Measurements from ENCODE around the gene UBA1. TPM values are rescaled to one million over a fixed set of nuclear protein-coding genes. Genes with fewer than 3 reads are reported as not detected.

UBA1 gene
- total RNA-seq, 1 experiment from 2014 or later = 169 TPM

DNA sequence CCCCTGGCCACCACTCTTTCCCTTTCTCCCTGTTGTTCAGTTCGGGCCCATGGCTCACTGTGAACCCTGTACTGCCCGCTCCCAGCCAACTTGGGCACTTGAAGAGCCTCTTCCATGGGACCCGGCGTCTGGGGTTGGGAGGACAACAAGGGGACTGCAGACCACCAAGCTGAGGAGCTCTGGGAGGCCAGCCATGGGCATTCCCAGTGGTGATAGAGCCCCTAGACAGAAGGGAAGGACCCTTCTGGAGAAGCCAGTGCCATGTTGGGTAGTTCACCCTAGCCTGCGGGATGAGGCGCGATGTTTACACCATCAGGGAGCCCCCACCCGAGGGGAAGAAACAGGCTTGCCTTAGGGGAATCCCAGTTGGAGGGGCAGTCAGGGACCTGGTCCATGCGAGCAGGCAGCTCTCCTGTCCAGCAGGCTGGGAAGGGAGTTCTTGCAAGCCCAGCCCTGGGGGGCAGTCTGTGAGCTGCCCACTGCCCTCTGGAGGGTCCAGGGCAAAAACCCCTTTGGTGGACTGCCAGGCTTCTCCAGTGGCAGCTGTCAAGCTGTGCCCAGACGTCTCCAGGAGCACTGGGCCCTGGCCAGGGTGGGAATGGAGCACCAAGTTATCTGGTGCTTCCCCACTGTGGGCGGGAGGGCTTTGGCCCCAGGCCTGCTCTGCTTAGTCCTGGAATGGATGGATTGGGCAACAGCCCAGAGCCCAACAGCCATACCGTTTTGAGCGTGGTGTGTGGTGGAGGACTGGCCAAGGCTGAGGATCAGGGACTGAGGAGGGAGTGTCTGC lies 23.7 kb upstream of the UBA1 start:
- no peak for DNase-seq (ENCODE audit: low spot score)

DNA sequence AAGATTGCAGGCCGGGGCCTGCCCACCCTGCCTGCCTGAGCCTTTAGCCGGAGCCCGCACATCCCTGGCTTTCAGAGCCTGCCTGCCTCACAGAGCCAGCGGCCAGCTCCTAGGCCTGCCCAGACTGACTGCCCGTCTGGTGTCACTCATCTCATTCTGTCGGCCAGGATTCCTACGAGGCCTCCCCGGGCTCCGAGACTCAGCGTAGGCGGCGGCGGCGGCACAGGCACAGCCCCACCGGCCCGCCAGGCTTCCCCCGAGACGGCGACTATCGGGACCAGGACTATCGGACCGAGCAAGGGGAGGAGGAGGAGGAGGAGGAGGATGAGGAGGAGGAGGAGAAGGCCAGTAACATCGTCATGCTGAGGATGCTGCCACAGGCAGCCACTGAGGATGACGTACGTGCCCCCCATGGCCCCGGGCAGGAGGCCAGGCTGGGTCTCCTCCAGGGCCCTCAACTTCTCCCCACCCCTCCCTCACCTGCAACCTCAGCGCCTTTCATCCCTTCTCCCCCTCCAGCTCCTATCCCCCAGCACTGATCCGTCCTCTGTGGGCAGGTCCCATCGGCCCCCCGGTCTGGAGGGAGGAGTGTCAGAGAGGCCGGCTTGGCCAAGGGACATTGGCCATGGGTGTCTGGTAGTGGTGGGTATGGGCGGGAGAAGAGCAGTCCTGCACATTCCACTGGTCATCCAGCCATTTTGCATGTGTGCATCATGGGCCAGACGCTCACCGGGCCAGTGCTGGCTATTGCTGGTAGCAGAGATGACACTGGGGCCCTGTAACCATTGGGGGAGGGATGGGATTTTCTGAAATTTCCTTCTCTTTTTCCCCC lies 22.6 kb upstream of the UBA1 start:
- no peak for DNase-seq (ENCODE audit: low spot score)

GRCh38 chrX:47171996-47172395 lies 21.6 kb upstream of the UBA1 start:
- no peak for DNase-seq (ENCODE audit: low spot score)

GRCh38 chrX:47172549-47172948 lies 21.1 kb upstream of the UBA1 start:
- no peak for DNase-seq (ENCODE audit: low spot score)

- no peak for DNase-seq (ENCODE audit: low spot score)
Observed at GRCh38 chrX:47172971-47173792, 20.4 kb upstream of the UBA1 start.

DNA sequence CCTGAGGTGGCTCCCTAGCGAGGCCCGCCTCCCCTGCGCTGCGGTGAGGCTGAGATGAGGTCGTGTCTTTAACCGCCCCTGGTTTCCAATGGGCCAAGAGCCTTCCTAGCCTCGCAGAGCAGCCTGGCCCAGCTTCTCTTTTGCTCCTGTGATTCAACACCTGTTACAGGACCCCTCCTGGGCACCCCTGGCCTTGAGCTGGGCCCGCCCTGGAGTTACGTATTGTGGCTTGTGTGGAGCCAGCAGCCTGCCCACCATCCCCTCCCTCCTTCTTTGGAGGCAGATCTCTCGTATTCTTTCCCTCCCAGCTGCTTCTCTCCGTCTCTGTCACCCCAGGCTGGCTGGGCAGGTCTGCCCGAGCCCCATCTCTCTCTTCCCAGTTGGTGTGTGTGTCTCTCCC lies 19.3 kb upstream of the UBA1 start:
- no peak for DNase-seq (ENCODE audit: low spot score)

GRCh38 chrX:47174846-47175587 lies 18.6 kb upstream of the UBA1 start:
- DNase-seq (ENCODE audit: low spot score) = no peak

DNA sequence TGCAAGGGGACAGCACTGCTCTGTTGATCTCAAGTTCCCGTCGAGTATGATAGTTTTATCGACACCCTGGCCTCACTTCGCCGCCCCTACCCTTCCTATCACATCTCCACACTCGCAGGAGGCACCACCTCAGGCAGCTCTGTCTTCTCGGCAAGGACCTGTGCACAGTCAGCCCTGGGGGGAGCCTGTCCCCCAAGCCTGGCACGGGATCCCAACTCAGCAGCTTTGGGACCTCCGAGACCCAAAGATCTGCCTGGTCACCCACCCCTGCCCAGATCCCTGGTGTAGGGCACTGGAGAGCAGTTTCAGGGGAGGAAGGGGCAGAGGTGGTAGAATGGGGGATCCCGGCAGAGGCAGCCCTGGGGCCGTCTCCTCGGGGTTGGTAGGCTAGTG lies 18.0 kb upstream of the UBA1 start:
- no peak for DNase-seq (ENCODE audit: low spot score)

- DNase-seq (ENCODE audit: low spot score) = no peak
Observed at GRCh38 chrX:47176101-47176740, 17.4 kb upstream of the UBA1 start.

DNA sequence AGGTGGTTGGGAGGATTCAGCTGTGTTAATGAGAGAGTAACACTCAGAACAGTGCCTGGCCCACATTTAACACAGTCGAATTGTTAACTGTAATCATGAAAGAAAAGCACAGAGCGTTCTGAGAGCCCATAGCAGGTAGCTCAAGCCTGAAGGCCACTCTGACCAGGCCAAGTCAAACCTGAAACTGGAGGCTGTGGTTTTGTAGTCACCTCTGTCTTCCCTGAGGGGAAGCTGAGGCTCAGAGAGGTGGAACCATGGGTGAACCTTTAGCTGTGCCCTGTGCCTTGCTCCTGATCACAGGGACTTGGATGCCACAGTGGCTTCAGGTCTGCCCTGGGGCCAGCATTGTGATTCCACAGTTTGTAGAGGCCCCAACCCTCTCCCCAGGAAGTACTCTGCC lies 16.6 kb upstream of the UBA1 start:
- no peak for DNase-seq (ENCODE audit: low spot score)

GRCh38 chrX:47178337-47178736 lies 15.3 kb upstream of the UBA1 start:
- no peak for DNase-seq (ENCODE audit: low spot score)

- peak; percentile 13 for DNase-seq (ENCODE audit: low spot score)
Observed at GRCh38 chrX:47179221-47179927, 14.3 kb upstream of the UBA1 start.

DNA sequence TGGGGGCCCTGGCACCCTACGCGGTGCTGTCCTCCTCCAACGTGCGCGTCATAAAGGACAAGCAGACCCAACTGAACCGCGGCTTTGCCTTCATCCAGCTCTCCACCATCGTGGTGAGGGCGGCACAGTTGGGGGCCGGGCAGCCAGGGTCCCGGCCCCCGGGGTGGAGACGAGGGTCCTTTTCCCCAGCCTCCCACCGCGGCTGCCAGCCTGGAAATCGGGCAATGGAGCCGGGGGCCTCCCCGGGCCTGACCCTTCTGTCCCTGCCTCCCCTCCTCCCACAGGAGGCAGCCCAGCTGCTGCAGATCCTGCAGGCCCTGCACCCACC lies 13.7 kb upstream of the UBA1 start:
- DNase-seq (ENCODE audit: low spot score) = no peak

GRCh38 chrX:47180346-47180745 lies 13.3 kb upstream of the UBA1 start:
- DNase-seq (ENCODE audit: low spot score) = no peak

GRCh38 chrX:47181301-47181700 lies 12.3 kb upstream of the UBA1 start:
- no peak for DNase-seq (ENCODE audit: low spot score)

DNA sequence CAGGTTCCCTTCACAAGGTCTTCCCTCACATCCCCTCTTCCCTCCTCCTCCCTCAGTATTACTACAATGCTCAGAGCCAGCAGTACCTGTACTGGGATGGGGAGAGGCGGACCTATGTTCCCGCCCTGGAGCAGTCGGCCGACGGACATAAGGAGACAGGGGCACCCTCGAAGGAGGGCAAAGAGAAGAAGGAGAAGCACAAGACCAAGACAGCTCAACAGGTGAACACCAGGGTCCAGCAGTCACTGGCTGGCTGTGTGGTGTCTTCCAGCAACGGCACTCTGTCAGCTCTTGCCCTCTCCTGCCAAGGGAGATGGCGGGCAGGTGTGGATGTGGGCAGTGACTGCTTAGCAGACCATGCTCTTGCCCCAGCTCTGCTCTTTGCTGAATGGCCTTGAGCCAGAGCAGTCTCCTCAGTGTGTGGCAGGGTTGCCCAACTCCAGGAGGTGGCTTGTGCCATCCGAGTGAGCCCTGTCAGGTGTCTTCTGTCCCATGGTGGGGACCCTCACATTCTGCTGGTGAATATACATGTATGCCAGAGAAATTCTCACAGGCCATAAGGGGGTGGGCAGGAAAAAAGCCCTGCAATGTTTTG lies 11.4 kb upstream of the UBA1 start:
- no peak for DNase-seq (ENCODE audit: low spot score)

DNA sequence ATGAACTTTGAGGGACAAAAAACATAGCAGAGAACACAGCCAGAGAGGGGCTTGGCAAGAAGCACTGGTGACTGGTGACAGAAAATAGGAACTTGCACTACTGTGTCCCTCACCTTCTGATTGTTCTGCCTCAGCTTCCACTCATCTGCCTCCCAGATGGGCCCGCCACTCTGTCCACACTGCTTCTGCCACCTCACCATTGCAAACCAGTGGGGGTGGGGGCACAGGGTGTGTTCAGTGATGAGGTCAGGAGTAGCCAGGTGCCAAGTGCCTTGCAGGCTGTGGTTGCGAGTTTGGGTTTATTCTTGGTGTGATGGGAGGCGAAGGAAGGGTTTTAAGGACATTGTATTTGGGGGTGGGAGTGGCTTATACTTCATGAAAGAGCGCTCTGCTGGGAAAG lies 9.1 kb upstream of the UBA1 start:
- no peak for DNase-seq (ENCODE audit: low spot score)

DNA sequence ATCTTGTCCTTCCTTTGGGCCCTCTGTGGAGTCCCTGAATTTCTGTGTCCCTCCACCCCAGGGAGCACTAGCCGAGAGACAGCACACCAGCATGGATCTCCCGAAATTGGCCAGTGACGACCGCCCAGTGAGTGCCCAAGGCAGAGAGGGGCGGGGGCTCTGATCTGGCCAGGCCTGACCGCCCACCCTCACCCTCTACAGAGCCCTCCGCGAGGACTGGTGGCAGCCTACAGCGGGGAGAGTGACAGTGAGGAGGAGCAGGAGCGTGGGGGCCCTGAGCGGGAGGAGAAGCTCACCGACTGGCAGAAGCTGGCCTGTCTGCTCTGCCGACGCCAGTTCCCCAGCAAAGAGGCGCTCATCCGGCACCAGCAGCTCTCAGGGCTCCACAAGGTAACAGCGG lies 8.4 kb upstream of the UBA1 start:
- no peak for DNase-seq (ENCODE audit: low spot score)

- DNase-seq (ENCODE audit: low spot score) = no peak
Observed at GRCh38 chrX:47186096-47186740, 7.4 kb upstream of the UBA1 start.

Data from A172 (cell line).